GM19099 (cell line): Measurements from ENCODE around the gene TTC38.

Experiments
- POLR2A ChIP-seq: IDR thresholded peaks from 3 replicates; pipeline ENCODE4 v1.6.1; 2011; ENCODE audit warnings: low read depth; ENCODE audit not compliant: insufficient read length; ENCODE audit errors: extremely low read depth

TTC38 gene

DNA sequence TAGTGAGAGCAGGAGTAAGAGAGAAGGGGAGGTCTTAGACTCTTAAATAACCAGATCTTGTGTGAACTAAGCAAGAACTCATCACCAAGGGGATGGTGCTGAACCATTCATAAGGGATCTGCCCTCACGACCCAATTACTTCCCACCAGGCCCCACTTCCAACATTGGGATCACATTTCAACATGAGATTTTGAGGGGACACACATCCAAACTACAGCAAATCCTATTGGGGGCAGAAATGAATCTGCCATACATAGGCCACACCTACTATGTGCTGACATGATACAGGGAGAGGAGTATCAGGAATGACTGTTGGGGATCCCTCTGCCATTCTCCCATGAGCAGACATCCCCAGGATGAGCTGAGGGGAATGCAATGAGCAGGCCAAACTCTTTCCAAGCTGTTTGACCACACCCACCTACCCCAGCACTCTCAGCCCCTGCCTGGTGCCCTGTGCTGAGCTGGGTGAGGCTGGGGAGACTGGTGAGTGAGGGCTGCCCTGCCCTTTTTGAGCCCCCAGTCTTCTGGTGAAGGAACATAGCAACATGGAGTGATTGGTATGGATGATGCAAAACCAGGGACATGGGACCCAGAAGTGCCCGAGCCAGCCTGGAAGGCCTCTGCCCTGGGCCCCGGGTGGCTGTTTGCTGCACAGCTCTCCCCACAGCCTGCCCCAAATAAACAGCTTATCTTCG is 27.6 kb downstream of the TTC38 start:
- no peak for TF ChIP-seq POLR2A

DNA sequence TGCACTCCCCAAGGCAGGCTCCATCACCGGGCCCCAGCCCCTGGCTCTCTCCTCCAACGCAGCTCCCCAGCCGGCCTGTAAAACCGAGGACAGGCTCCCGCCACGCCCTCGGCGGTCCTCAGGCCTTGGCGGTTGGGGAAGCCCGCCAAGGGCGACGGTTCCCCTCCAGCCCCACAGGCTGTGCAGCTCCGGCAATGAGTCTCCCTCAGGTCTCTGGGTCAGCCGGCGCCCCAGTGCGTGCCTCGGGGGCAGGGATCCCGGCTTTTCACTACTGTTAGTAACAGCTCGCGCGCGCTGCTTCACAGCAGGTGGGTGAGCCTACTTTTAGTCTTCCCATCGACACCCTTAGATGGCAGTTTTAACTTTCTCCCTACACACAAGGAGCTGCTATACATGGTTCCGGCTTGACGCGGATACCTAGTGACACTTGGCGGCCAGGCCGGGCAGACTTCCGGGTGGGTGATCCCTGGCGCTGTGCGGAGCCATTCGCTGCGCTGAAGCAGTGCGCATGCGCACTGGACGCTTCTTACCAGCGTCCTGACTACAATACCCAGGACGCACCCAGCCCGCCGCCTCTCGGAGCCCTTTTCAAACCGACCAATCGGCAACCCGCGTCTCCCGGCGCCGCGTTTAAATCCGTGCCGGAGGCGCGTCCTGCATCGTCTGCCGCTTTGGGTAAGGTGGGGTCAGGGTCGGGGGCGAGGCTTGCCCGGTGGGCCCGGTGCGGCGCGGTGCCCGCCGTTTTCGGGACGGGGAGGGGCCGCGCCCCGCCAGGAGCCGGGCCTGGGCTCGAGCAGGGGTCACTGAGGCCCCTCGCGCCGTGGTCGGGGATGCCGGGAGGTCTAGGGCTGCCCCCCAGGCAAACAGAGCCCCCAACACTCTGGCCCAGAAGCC is 28.7 kb downstream of the TTC38 start, which contains the start of gene GTSE1:
Gene GTSE1, plus strand, starts transcription at position 614 of the 894 bp plus-strand sequence. CDS start 531 bp downstream, outside the sequence.
- TF ChIP-seq POLR2A: peak; percentile 88

DNA sequence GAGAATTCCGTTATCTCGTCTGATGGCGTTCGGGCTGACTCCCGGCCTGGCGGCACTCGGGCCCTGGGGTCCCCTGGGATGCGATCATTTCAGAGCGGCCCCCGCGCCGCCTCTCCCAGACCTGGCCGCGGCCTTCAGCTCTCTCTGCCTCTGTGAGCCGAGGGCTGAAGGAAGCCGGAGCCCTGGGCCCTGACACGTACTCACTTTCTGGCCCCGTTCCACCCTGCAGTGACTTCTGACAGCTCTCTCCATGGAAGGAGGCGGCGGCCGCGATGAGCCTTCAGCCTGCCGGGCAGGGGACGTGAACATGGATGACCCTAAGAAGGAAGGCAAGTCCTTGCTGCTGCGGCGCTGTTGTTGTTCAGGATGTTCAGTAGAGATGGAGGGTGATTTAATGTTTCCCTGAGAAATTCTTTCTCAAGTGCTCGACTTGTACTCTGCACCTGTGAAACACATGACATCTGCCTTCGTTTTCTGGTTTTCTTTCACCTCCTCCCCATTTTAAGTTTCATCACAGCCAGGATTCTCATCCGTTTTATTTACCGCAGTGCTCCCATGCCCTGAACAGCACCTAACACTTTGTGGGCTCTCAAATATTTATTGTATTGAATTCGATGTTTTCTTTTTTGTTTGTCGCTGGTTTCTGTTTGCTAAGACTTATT is 29.5 kb downstream of the TTC38 start:
- TF ChIP-seq POLR2A: no peak

DNA sequence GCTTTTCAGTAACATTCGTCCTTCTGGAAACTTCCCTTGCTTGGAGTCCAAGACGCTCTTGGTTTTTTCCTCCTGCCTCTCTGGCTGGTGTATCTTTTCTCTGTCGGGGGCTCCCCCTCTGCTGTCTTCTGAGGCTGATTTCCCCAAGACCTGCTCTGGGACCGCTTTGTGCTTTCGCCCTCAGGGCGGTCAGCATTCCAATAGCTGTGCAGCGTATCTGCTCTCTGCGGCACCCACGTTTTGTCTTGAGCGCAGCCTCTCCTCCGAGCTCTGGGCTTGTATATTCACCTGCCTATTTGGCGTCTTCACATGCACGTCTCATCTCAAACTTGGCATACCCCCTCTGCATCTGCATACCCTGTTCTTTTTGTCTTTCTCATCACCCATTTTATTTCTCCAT is 31.3 kb downstream of the TTC38 start:
- TF ChIP-seq POLR2A: no peak

DNA sequence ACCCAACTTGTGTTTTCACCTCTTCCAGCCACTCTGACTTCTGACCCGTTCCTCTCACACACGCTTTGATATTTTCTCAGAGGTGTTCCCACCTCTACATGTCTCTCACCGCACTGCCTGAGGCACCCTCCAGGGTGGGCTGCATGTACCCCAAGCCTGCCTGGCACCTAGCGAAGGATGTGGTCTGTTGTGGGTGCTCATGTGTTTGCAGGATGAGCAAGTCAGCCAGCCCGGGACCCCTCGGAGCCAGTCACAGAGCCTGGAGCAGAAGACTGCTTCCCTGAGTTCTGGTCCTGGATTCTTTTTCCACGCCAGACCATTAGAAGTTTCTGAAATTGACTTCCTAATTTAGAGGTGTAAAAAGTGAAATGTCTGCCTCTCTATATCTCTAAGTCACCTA is 32.7 kb downstream of the TTC38 start:
- no peak for TF ChIP-seq POLR2A

DNA sequence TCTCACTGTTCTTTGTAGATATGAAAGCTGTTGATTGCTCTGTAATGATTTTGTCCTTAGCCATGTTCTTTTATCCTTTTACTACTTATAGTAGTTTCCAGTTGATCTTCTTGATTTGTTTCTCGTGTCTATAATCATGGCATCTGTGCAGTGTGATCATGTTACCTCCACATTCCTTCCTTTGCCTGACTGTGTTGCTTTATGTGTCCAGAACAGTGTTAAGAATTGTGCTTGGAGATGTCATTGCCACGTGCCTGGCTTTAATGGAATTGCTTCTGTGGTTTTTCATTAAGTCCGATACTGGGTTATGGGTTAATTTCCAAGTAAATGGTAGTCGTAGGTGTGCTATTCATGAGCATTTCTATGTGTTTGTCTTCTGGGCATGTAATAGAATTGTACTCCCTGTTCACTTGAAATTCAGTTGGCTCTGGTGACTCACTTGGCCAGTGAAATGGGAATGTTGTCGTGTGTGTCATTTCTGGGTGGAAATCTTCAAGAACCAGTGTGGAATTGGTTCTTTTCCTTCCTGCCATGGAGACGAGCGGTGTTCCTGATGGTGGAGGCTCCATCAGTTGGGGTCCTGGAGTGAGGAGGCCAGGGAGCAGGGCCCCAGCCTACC is 35.6 kb downstream of the TTC38 start:
- TF ChIP-seq POLR2A: no peak

DNA sequence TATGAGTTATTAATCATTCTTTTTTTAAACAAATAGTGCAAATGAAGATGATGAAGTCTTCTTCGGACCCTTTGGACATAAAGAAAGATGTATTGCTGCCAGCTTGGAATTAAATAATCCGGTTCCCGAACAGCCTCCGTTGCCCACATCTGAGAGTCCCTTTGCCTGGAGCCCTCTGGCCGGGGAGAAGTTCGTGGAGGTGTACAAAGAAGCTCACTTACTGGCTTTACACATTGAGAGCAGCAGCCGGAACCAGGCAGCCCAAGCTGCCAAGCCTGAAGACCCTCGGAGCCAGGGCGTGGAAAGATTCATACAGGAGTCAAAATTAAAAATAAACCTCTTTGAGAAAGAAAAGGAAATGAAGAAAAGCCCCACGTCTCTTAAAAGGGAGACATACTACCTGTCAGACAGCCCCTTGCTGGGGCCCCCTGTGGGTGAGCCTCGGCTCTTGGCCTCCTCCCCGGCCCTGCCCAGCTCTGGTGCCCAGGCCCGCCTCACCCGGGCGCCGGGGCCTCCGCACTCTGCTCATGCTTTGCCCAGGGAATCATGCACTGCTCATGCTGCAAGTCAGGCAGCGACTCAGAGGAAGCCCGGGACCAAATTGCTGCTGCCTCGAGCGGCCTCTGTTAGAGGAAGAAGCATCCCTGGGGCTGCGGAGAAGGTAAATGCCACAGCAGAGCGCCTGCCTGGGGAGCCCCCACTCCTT is 40.6 kb downstream of the TTC38 start:
- no peak for TF ChIP-seq POLR2A

DNA sequence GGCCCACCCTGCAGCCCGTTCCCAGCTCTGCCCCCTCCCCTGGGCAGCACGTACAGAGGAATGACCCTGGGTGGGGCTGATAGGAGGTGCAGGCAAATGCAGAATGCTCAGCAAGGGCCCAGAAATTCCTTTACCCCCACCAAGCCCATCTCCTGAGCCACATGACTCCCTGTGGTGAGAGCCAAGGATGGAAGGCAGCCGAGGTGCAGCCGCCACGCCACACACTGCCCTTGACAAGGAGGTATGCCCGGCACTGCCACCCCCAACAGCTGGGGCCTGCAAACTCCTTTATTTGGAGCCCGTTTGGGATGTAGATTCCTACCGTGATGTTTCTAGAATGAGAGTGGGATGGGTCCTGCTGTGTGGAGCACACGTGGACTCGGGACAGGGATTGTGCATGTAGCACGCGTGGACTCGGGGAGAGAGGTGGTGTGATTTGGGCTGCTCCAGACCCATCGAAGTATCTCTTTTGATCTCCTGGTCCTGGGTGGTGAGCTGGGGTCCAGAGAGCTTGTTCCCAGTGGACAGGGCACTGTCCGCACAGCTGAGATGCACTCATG is 41.8 kb downstream of the TTC38 start:
- TF ChIP-seq POLR2A: no peak

DNA sequence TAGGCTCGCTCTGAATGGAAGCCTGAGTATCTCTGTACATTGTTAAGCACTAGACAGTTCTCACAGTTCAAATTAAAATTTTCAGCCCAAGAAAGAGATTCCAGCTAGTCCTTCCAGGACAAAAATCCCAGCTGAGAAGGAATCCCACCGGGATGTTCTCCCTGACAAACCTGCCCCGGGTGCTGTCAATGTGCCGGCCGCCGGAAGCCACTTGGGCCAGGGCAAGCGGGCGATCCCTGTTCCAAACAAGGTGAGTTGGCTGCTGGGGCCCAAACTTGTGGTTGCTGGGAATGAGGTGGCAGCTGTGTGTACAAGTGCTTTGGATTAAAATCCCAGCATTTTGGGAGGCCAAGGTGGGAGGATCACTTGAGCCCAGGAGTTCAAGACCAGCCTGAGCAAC is 44.2 kb downstream of the TTC38 start:
- TF ChIP-seq POLR2A: no peak

DNA sequence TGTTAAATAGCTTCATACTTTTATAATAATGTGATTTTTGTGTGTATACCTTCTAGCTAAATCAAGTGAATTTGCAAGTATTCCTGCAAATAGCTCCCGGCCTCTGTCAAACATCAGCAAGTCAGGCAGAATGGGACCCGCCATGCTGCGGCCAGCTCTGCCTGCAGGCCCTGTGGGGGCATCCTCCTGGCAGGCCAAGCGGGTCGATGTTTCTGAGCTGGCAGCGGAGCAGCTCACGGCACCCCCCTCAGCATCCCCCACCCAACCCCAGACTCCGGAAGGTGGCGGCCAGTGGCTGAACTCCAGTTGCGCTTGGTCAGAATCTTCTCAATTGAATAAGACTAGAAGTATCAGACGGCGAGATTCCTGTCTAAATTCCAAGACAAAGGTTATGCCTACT is 48.2 kb downstream of the TTC38 start:
- no peak for TF ChIP-seq POLR2A

DNA sequence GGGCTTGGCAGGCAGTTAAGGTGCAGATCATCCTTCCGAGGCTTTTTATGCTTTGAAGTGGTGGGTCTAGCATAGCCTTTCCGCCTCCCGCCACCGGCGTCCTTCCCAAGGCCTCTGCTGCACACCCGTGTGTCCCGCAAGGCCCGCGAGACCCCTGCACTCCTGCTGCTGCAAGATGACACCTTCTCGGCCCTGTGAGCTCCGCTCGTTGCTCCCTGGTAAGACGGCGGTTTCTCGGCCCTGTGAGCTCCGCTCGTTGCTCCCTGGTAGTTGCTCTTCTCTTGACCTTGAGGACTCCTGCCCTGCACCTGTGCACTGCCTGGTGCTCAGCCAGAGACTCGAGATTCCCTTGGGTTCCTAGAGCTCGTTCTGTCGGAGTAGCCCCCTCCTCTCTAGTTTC is 49.8 kb downstream of the TTC38 start:
- TF ChIP-seq POLR2A: no peak

DNA sequence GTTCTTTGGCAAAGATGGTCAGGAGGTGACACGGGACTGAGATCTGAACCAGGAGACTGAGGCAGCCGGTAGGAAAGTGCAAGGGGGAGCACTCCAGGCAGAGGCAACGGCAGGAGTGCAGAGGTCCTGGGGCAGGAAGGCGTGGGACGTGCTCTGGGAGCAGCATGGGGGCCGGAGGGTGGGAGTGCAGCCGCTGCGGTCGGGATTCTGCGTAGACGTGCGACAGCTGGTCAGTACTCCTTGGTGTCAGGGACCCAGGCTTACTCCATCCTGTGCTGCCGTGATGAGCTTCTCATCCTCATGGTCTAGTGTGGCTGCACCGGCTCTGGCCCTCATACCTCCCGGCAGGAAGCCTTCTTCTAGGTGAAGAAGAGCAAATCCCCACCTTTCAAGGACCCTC is 50.8 kb downstream of the TTC38 start:
- no peak for TF ChIP-seq POLR2A

DNA sequence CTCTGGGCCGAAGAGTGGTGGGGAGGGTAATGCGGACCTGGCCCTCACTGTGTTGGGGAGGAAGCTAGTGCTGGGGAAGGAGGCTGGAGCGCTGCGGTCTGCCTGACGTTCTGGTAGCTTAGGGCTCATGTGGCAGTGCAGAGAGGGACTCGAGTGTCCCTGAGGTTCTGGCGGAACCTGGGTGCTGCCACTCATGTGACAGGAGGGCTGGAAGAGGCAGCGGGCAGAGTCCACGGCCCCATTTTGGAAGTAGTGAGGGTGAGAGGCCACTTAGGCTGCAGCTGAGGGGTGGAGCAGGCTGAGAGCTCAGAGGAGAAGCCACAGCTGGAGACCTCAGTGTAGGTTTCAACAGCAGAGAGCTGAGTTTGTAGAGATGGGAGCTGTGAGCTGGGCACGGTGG is 51.5 kb downstream of the TTC38 start:
- no peak for TF ChIP-seq POLR2A

DNA sequence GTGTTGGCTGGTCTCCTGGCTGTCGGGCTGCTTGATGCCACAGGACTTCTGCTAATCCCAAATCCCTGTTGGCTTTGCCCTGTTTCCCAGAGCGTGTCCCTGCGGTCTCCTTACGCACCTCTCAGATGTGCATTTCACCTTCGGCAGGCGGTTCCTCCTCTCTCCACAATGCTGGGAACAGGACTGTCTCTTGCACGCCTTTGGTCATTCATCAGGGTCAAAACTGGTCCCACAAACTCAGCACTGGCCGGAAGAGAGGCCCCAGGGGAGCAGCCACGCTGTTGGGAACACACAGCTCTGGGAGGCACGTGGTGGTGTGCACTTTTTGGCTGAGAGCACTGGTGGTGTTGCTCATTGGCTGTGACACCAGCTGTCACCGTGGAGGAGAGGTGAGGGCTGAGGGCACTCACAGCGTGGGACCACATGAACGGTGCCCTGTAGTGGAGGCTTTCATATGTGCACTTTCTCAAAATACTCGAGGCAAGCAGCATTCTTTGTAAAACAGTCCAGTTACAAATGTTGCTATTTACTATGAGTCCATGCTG is 52.4 kb downstream of the TTC38 start:
- TF ChIP-seq POLR2A: no peak
